ENCODE measurements around the gene CLEC2L. TPM values are rescaled to one million over a fixed set of nuclear protein-coding genes. Genes with fewer than 3 reads are reported as not detected.

Gene CLEC2L
- total RNA-seq, 1 donor from 2014 or later = 2.0 TPM

Other genes starting within 250 kb of the CLEC2L start
- gene FMC1, start 182.3 kb upstream of the CLEC2L start, total RNA-seq = 15.1 TPM
- gene LUC7L2, start 163.8 kb upstream of the CLEC2L start, total RNA-seq = 50.1 TPM
- gene KLRG2, start 40.0 kb upstream of the CLEC2L start, total RNA-seq = not detected